Measurements from ENCODE around the gene NPFF. TPM values are rescaled to one million over a fixed set of nuclear protein-coding genes. Genes with fewer than 3 reads are reported as not detected.

The NPFF gene
- total and polyA plus RNA-seq, 7 experiments from 2014 or later, result not detected

- peaks cover 27 to 65% (median 60%) of the 10 kb centered on the region in 7 donors for H3K4me1 Mint-ChIP-seq
- intact Hi-C loops (cut with micrococcal nuclease), result no loop called here
- H3K27me3 Mint-ChIP-seq, result no peaks in the 10 kb centered on the region
- no peak overlapping the region for H3K27ac ChIP-seq (ENCODE audit: low read depth, low read length)
- peak overlapping the region in 4 of 10 donors; percentile 2 to 56 (median 33) for H3K4me3 Mint-ChIP-seq
- POLR2A ChIA-PET, result interaction anchor here (0.6 to 1.2 kb wide), 3 partner anchors 13 to 425 kb away, joined by 3 read pairs; partner anchors contain the start of gene PRR13
- peaks cover 28 to 29% of the 10 kb centered on the region in 2 donors for H3K4me1 ChIP-seq (ENCODE audit: control insufficient read depth in 2 of 2, insufficient read depth in 2 of 2, low read length in 2 of 2)
- no peak for DNase-seq
- H3K9me3 ChIP-seq (ENCODE audit: control insufficient read depth in 2 of 3, low read length in 3 of 3), result no peaks in the 10 kb centered on the region
- no peak for ATAC-seq
- CTCF ChIA-PET, result no interaction called here
- no peaks in the 10 kb centered on the region for H3K27me3 ChIP-seq (ENCODE audit: control insufficient read depth in 2 of 2, insufficient read depth in 2 of 2, low read length in 2 of 2)
- H3K36me3 ChIP-seq (ENCODE audit: control insufficient read depth in 2 of 3, insufficient read depth in 3 of 3, low read length in 3 of 3), result no peaks in the 10 kb centered on the region
- H3K9me3 Mint-ChIP-seq, result peaks cover 0 to 2% (median 0%) of the 10 kb centered on the region in 11 donors
- peak overlapping the region in 6 of 9 donors; percentile 4 to 69 (median 59) for H3K27ac Mint-ChIP-seq
- peaks cover 0 to 5% (median 0%) of the 10 kb centered on the region in 5 donors for H3K36me3 Mint-ChIP-seq
- no peak overlapping the region for H3K4me3 ChIP-seq (ENCODE audit: low read length)
Observed at GRCh38 chr12:53495903-53496751, 11.2 kb downstream of the NPFF start.

- no peak for DNase-seq
- Histone ChIP-seq H3K27ac (ENCODE audit: low read depth, low read length) (peak overlapping the region; percentile 87), H3K36me3 (ENCODE audit: control insufficient read depth in 2 of 3, insufficient read depth in 3 of 3, low read length in 3 of 3) (no peaks in the 10 kb centered on the region), H3K27me3 (ENCODE audit: control insufficient read depth in 2 of 2, insufficient read depth in 2 of 2, low read length in 2 of 2) (no peaks in the 10 kb centered on the region), H3K4me1 (ENCODE audit: control insufficient read depth in 2 of 2, insufficient read depth in 2 of 2, low read length in 2 of 2) (peaks cover 19 to 23% of the 10 kb centered on the region in 2 donors), H3K9me3 (ENCODE audit: control insufficient read depth in 2 of 3, low read length in 3 of 3) (no peaks in the 10 kb centered on the region), H3K4me3 (ENCODE audit: low read length) (peak overlapping the region; percentile 82)
- CTCF ChIA-PET, result interaction anchor here (0.5 to 1.1 kb wide), 5 partner anchors 10 to 139 kb away, joined by 3 to 5 read pairs (median 3); no protein-coding TSS in a partner anchor
- H3K4me1 Mint-ChIP-seq, result peaks cover 19 to 58% (median 47%) of the 10 kb centered on the region in 7 donors
- H3K27me3 Mint-ChIP-seq, result no peaks in the 10 kb centered on the region
- intact Hi-C loops (cut with micrococcal nuclease), result loop anchor here (1.0 to 2.0 kb wide), 4 partner anchors 8 to 113 kb away; partner anchors contain the start of genes PCBP2 (in 2 of the 2), SP1 (in 2 of the 2) and TARBP2 (in 2 of the 2)
- POLR2A ChIA-PET, result interaction anchor here (0.6 to 5.1 kb wide), 10 partner anchors 7 to 199 kb away, joined by 3 to 31 read pairs (median 4); partner anchors contain the start of genes NPFF, PFDN5, SP1 and TARBP2
- H3K9me3 Mint-ChIP-seq, result peaks cover 0 to 2% (median 0%) of the 10 kb centered on the region in 11 donors
- H3K36me3 Mint-ChIP-seq, result peaks cover 0 to 5% (median 0%) of the 10 kb centered on the region in 5 donors
- H3K4me3 Mint-ChIP-seq, result peak overlapping the region; percentile 89 to 98 (median 92)
- peak overlapping the region; percentile 83 to 98 (median 95) for H3K27ac Mint-ChIP-seq
- ATAC-seq, result no peak
Observed at GRCh38 chr12:53493610-53494391, 13.5 kb downstream of the NPFF start.

DNA sequence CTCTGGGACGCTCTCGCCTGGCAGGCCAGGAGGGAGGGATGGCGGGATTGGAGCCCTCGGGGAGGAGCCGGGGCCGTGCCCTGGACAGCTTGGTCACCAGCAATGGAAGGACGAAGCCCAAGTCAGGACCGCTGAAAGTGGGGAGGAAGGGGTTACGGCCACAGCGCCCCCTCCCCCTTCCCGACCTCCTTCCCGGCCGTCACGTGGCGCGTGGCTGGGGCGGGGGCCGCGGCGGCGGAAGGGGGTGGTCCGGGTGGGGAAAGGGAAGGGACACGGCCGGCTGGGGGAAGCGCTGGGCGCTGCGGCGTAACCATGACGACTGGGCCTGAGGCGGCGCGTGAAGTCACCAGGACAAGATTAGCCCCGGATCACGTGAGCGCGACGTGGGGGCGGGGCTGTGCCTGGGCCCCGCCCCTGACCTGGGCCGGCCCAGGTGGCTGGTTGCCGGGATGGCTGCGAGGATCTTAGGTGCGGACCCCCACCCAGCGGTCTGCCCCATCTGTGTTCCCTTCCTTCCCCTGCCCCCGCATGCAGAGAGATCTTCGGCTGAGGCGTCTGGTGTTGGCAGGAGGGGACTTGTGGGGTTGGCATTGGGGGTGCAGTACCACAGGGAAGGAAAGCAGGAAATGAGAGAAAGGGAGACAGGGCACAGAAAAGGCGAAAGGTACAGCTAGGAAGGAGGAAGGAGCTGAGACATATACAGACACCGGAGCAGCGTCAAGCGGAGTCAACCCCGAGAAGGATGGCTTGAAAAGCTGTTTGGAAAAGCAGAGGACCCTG is 14.3 kb downstream of the NPFF start:
- Histone ChIP-seq H3K27me3 (ENCODE audit: control insufficient read depth in 2 of 2, insufficient read depth in 2 of 2, low read length in 2 of 2) (no peaks in the 10 kb centered on the region), H3K4me3 (ENCODE audit: low read length) (peak overlapping the region; percentile 82), H3K4me1 (ENCODE audit: control insufficient read depth in 2 of 2, insufficient read depth in 2 of 2, low read length in 2 of 2) (peaks cover 12 to 16% of the 10 kb centered on the region in 2 donors), H3K36me3 (ENCODE audit: control insufficient read depth in 2 of 3, insufficient read depth in 3 of 3, low read length in 3 of 3) (peaks cover 0 to under 1% (median 0%) of the 10 kb centered on the region in 3 experiments), H3K9me3 (ENCODE audit: control insufficient read depth in 2 of 3, low read length in 3 of 3) (no peaks in the 10 kb centered on the region), H3K27ac (ENCODE audit: low read depth, low read length) (peak overlapping the region; percentile 87)
- Mint-ChIP-seq H3K27ac (peak overlapping the region; percentile 88 to 98 (median 95)), H3K4me1 (peaks cover 19 to 51% (median 40%) of the 10 kb centered on the region in 7 donors), H3K4me3 (peak overlapping the region; percentile 89 to 98 (median 92)), H3K36me3 (peaks cover 0 to 4% (median 0%) of the 10 kb centered on the region in 5 donors), H3K9me3 (peaks cover 0 to 2% (median 0%) of the 10 kb centered on the region in 11 donors), H3K27me3 (no peaks in the 10 kb centered on the region)
- ChIA-PET CTCF (interaction anchor here (0.5 to 2.1 kb wide), 5 partner anchors 8 to 139 kb away, joined by 3 to 7 read pairs (median 3); partner anchors contain the start of gene TARBP2), POLR2A (interaction anchor here (0.6 to 5.1 kb wide), 9 partner anchors 8 to 198 kb away, joined by 3 to 31 read pairs (median 5); partner anchors contain the start of genes NPFF, PFDN5, SP1 and TARBP2)
- intact Hi-C loops (cut with micrococcal nuclease), result loop anchor here (1.0 to 2.0 kb wide), 4 partner anchors 8 to 112 kb away; partner anchors contain the start of genes PCBP2 (in 2 of the 2), SP1 (in 2 of the 2) and TARBP2 (in 2 of the 2)
- DNase-seq, result peak; percentile 72 to 90 (median 80)
- peak; percentile 98 for ATAC-seq

GRCh38 chr12:53492188-53492587 is 15.1 kb downstream of the NPFF start:
- Mint-ChIP-seq H3K4me1 (peaks cover 19 to 42% (median 32%) of the 10 kb centered on the region in 7 donors), H3K4me3 (peak overlapping the region; percentile 79 to 98 (median 92)), H3K9me3 (peaks cover 0 to 2% (median 0%) of the 10 kb centered on the region in 11 donors), H3K27ac (peak overlapping the region; percentile 82 to 98 (median 95)), H3K27me3 (no peaks in the 10 kb centered on the region), H3K36me3 (peaks cover 0 to 4% (median 0%) of the 10 kb centered on the region in 5 donors)
- Histone ChIP-seq H3K36me3 (ENCODE audit: control insufficient read depth in 2 of 3, insufficient read depth in 3 of 3, low read length in 3 of 3) (peaks cover 0 to 7% (median 0%) of the 10 kb centered on the region in 3 experiments), H3K4me3 (ENCODE audit: low read length) (no peak overlapping the region), H3K9me3 (ENCODE audit: control insufficient read depth in 2 of 3, low read length in 3 of 3) (no peaks in the 10 kb centered on the region), H3K27ac (ENCODE audit: low read depth, low read length) (peak overlapping the region; percentile 87), H3K4me1 (ENCODE audit: control insufficient read depth in 2 of 2, insufficient read depth in 2 of 2, low read length in 2 of 2) (peaks cover 12 to 14% of the 10 kb centered on the region in 2 donors), H3K27me3 (ENCODE audit: control insufficient read depth in 2 of 2, insufficient read depth in 2 of 2, low read length in 2 of 2) (no peaks in the 10 kb centered on the region)
- ChIA-PET CTCF (interaction anchor here (0.6 to 2.1 kb wide), 5 partner anchors 9 to 51 kb away, joined by 3 to 7 read pairs (median 3); partner anchors contain the start of gene TARBP2), POLR2A (interaction anchor here (1.2 to 5.1 kb wide), 4 partner anchors 9 to 113 kb away, joined by 3 to 31 read pairs (median 7); partner anchors contain the start of genes SP1 and TARBP2)
- intact Hi-C loops (cut with micrococcal nuclease), result loop anchor here (2.0 kb wide), 3 partner anchors 13 to 111 kb away; partner anchors contain the start of genes PCBP2 (in 2 of the 2) and SP1 (in 2 of the 2)
- ATAC-seq (no peak), DNase-seq (peak in 2 of 9 donors; percentile 20 to 31)

DNA sequence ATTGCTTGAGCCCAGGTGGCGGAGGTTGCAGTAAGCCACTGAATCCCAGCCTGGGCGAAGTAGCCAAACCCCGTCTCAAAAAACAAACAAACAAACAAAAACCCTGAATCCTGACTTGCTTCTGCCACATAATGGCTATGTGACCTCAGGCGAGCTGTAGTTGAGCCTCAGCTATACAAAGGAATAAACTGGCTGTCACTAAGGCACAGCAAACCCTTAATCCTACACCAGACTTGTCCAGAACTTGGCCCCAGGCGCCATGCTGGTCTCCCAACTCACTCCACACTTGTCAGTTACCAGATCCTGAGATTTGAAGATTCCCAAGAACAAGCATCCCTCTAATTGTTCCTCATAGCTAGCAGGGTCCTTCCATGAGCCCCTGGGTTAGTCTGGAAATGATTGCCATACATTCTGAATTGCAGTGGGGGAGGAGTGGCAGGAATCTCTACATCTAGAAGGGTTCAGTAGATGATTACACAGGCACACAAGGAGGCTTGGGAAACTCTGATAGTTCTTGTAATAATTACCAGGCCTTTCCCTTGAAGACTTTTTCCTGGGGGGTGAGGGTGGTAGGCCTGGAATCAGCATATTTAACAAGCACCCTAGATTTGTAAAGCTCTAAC is 17.9 kb downstream of the NPFF start:
- H3K4me3 Mint-ChIP-seq, result no peak overlapping the region
- peak overlapping the region in 7 of 9 donors; percentile 1 to 69 (median 24) for H3K27ac Mint-ChIP-seq
- ATAC-seq (no peak), DNase-seq (no peak)
- ChIA-PET POLR2A (interaction anchor here (0.6 to 5.1 kb wide), 4 partner anchors 9 to 12 kb away, joined by 3 to 31 read pairs (median 8); partner anchors contain the start of gene TARBP2), CTCF (no interaction called here)
- peaks cover 19 to 24% (median 23%) of the 10 kb centered on the region in 7 donors for H3K4me1 Mint-ChIP-seq
- H3K27me3 Mint-ChIP-seq, result no peaks in the 10 kb centered on the region
- Histone ChIP-seq H3K27me3 (ENCODE audit: control insufficient read depth in 2 of 2, insufficient read depth in 2 of 2, low read length in 2 of 2) (no peaks in the 10 kb centered on the region), H3K27ac (ENCODE audit: low read depth, low read length) (no peak overlapping the region), H3K36me3 (ENCODE audit: control insufficient read depth in 2 of 3, insufficient read depth in 3 of 3, low read length in 3 of 3) (peaks cover 0 to 31% (median 0%) of the 10 kb centered on the region in 3 experiments), H3K4me3 (ENCODE audit: low read length) (no peak overlapping the region), H3K9me3 (ENCODE audit: control insufficient read depth in 2 of 3, low read length in 3 of 3) (no peaks in the 10 kb centered on the region), H3K4me1 (ENCODE audit: control insufficient read depth in 2 of 2, insufficient read depth in 2 of 2, low read length in 2 of 2) (peaks cover 9 to 12% of the 10 kb centered on the region in 2 donors)
- H3K36me3 Mint-ChIP-seq, result peaks cover 0 to 18% (median 0%) of the 10 kb centered on the region in 5 donors
- peaks cover 0 to 2% (median 0%) of the 10 kb centered on the region in 11 donors for H3K9me3 Mint-ChIP-seq
- intact Hi-C loops (cut with micrococcal nuclease), result no loop called here

Measured in naive thymus-derived CD4-positive, alpha-beta T cell (primary cell).